ENCODE measurements around the gene TMEM219.
"Not testable (repeated sequence)": the region's sequence is repeated elsewhere in the genome, so short reads cannot be mapped to it uniquely, and the experiment has no call there.

The TMEM219 gene

GRCh38 chr16:30011714-30012504 lies 50.0 kb downstream of the TMEM219 start:
- no peak for DNase-seq (ENCODE audit: low spot score)

GRCh38 chr16:30012598-30012997 lies 50.7 kb downstream of the TMEM219 start:
- DNase-seq (ENCODE audit: low spot score) = not testable (repeated sequence)

- not testable (repeated sequence) for DNase-seq (ENCODE audit: low spot score)
Observed at GRCh38 chr16:30015450-30015849, 53.6 kb downstream of the TMEM219 start.

GRCh38 chr16:30016555-30017276 lies 54.8 kb downstream of the TMEM219 start:
- DNase-seq (ENCODE audit: low spot score) = no peak

GRCh38 chr16:30017277-30017656 lies 55.4 kb downstream of the TMEM219 start:
- no peak for DNase-seq (ENCODE audit: low spot score)

- not testable (repeated sequence) for DNase-seq (ENCODE audit: low spot score)
Observed at GRCh38 chr16:30017937-30018336, 56.1 kb downstream of the TMEM219 start.

- no peak for DNase-seq (ENCODE audit: low spot score)
Observed at GRCh38 chr16:30018731-30019158, 56.9 kb downstream of the TMEM219 start.

All from hematopoietic multipotent progenitor cell treated with erythropoietin and hydrocortisone succinate and interleukin-3 and kit ligand, for 17 days (in vitro differentiated cells).